ENCODE results near the gene BOD1L1. TPM values are rescaled to one million over a fixed set of nuclear protein-coding genes. Genes with fewer than 3 reads are reported as not detected.

BOD1L1 gene
- total RNA-seq, 1 experiment from 2014 or later: 40.4 TPM

- TF ChIP-seq EZH2 (IDR thresholded peaks at IDR 0.05; ENCODE audit: low read depth) (no peak), CTCF (conservative IDR thresholded peaks at IDR 0.05) (no peak)
- POLR2A ChIA-PET (ENCODE audit: unreplicated experiment): no interaction called here
- no peak overlapping the region for H2AFZ ChIP-seq
- CTCF ChIA-PET: no interaction called here
- H3K4me3 ChIP-seq: no peak overlapping the region
- H3K27ac ChIP-seq: no peak overlapping the region
- no TSS peak for BruUV-seq (replicated peaks)
- H3K36me3 ChIP-seq (ENCODE audit: low read depth): no peaks in the 10 kb centered on the region
- no peaks in the 10 kb centered on the region for H3F3A ChIP-seq (ENCODE audit: insufficient read depth, low read depth)
- no peaks in the 10 kb centered on the region for H3K9me3 ChIP-seq (ENCODE audit: insufficient read depth, low read depth)
- no peaks in the 10 kb centered on the region for H3K9me2 ChIP-seq (ENCODE audit: insufficient read depth)
- H4K20me1 ChIP-seq (ENCODE audit: insufficient read depth): no peaks in the 10 kb centered on the region
- intact Hi-C loops (cut with micrococcal nuclease; ENCODE audit: unreplicated experiment): no loop called here
- H3K4me1 ChIP-seq (replicated peaks; ENCODE audit: insufficient read depth): 0 out of 2 replicates have a peak, but pooled peaks cover 1% of the 10 kb centered on the region
- no peak overlapping the region for H3K4me2 ChIP-seq
- H3K79me2 ChIP-seq (ENCODE audit: low read depth): no peaks in the 10 kb centered on the region
- H3K27me3 ChIP-seq (ENCODE audit: insufficient read depth, low read depth): no peaks in the 10 kb centered on the region
- DNase-seq: no peak
These were observed 6.1 kb upstream of the BOD1L1 start for GRCh38 chr4:13633671-13634070.

DNA sequence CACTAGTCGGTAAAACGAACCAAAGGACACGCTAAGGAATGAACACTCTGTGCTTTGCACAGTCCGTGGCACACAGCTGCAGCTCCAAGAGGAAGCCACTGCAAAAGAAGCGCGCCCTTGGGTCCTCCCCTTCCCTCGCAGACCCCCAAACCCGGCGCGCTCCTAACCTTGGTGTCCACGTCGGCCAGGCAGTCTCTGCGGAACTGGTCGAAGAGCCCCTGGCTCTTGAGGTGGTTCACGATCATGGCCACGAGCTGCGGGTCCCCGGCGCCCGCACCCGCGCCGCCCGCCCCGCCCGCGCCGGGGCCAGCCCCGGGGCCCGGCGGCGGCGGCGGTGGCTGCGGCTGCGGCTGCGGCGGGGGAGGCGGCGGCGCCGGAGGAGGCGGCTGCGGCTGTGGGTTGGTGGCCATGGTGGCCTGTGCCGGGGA is 333 bp downstream of the BOD1L1 start:
- Histone ChIP-seq H3K79me2 (ENCODE audit: low read depth) (peaks cover 48% of the 10 kb centered on the region), H3K9me3 (ENCODE audit: insufficient read depth, low read depth) (no peaks in the 10 kb centered on the region), H2AFZ (peak overlapping the region; percentile 87), H3K36me3 (ENCODE audit: low read depth) (no peaks in the 10 kb centered on the region), H3K4me3 (peak overlapping the region; percentile 68), H3F3A (ENCODE audit: insufficient read depth, low read depth) (no peaks in the 10 kb centered on the region), H4K20me1 (ENCODE audit: insufficient read depth) (peaks cover 9% of the 10 kb centered on the region; the same call in 1 of the 2 replicates), H3K27ac (peak overlapping the region; percentile 85), H3K27me3 (ENCODE audit: insufficient read depth, low read depth) (no peaks in the 10 kb centered on the region), H3K4me2 (peak overlapping the region; percentile 98), H3K4me1 (replicated peaks; ENCODE audit: insufficient read depth) (peaks cover 15% of the 10 kb centered on the region), H3K9me2 (ENCODE audit: insufficient read depth) (no peaks in the 10 kb centered on the region)
- DNase-seq: no peak
- ChIA-PET CTCF (no interaction called here), POLR2A (ENCODE audit: unreplicated experiment) (no interaction called here)
- BruUV-seq (replicated peaks): no TSS peak
- no peak for TF ChIP-seq EZH2 (IDR thresholded peaks at IDR 0.05; ENCODE audit: low read depth)
- no peak for TF ChIP-seq CTCF (conservative IDR thresholded peaks at IDR 0.05)
- intact Hi-C loops (cut with micrococcal nuclease; ENCODE audit: unreplicated experiment): no loop called here

DNA sequence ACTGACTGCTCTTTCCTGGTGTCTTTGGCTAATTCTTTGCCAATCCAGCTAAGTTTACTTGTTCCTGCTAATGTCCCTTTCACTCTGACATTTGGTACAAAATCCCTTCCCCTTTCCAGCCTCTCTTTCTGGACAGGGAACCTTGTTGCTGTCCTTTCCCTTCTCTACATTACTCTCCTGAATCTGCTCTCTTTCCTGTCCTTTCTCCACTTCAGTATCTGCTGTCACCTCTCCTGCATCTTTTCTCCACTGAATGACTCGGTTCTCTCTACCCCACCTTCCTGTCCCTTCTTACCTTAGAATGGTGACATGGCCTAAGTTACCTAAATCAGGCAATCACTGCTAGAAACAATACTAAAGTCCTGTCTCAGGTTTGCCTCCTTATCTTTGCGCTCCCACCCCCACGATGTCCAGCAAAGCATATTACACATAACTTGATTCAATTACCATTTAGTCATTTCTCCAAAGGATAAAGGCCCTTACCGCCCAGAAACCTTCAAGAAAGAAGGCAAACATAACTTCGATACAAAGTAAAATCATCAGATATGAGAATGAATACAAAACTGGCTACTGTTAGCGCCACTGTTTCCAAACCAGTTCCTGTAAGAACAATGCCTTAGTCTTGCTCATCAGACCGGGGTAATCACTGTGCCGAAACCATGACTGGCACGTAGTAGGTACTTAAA is 890 bp downstream of the BOD1L1 start:
- peak overlapping the region; percentile 68 for H3K4me3 ChIP-seq
- POLR2A ChIA-PET (ENCODE audit: unreplicated experiment): no interaction called here
- intact Hi-C loops (cut with micrococcal nuclease; ENCODE audit: unreplicated experiment): no loop called here
- H3K36me3 ChIP-seq (ENCODE audit: low read depth): no peaks in the 10 kb centered on the region
- peak overlapping the region; percentile 98 for H3K4me2 ChIP-seq
- H3K9me3 ChIP-seq (ENCODE audit: insufficient read depth, low read depth): no peaks in the 10 kb centered on the region
- BruUV-seq (replicated peaks): TSS peak; percentile 46
- no peaks in the 10 kb centered on the region for H3F3A ChIP-seq (ENCODE audit: insufficient read depth, low read depth)
- H3K79me2 ChIP-seq (ENCODE audit: low read depth): peaks cover 51% of the 10 kb centered on the region
- H3K4me1 ChIP-seq (replicated peaks; ENCODE audit: insufficient read depth): peaks cover 15% of the 10 kb centered on the region
- H3K27me3 ChIP-seq (ENCODE audit: insufficient read depth, low read depth): no peaks in the 10 kb centered on the region
- H3K27ac ChIP-seq: peak overlapping the region; percentile 71
- DNase-seq: no peak
- peaks cover 9% of the 10 kb centered on the region; the same call in 1 of the 2 replicates for H4K20me1 ChIP-seq (ENCODE audit: insufficient read depth)
- TF ChIP-seq CTCF (conservative IDR thresholded peaks at IDR 0.05): no peak
- no peak for TF ChIP-seq EZH2 (IDR thresholded peaks at IDR 0.05; ENCODE audit: low read depth)
- CTCF ChIA-PET: no interaction called here
- H3K9me2 ChIP-seq (ENCODE audit: insufficient read depth): no peaks in the 10 kb centered on the region
- H2AFZ ChIP-seq: peak overlapping the region; percentile 87

All from PC-9 (cell line).